Esophagus mucosa (tissue), 1 donor: Measurements from ENCODE around the gene RAB4A. TPM values are rescaled to one million over a fixed set of nuclear protein-coding genes. Genes with fewer than 3 reads are reported as not detected.

Experiments used
- ATAC-seq: fragments of 200-7000 bp; cut with Tn5 transposase; one replicate; pipeline ENCODE4 v1.9.1; 2020
- total RNA-seq: library from RNA; stranded (reverse); gene quantifications from one replicate; pipeline ENCODE4 v1.2.4, GENCODE V29; 2023
- donor health status: DM: yes; HTN: yes; CAD: no.

RAB4A gene
- total RNA-seq, 1 donor from 2014 or later: 58.5 TPM

- ATAC-seq: no peak
Observed at GRCh38 chr1:229244091-229244490, 26.8 kb upstream of the RAB4A start.

GRCh38 chr1:229247871-229248270 lies 23.0 kb upstream of the RAB4A start:
- no peak for ATAC-seq

GRCh38 chr1:229248821-229249817 lies 21.8 kb upstream of the RAB4A start:
- ATAC-seq: peak; percentile 22

GRCh38 chr1:229249854-229250644 lies 20.9 kb upstream of the RAB4A start:
- no peak for ATAC-seq

GRCh38 chr1:229251185-229251584 lies 19.7 kb upstream of the RAB4A start:
- no peak for ATAC-seq

GRCh38 chr1:229252228-229252984 lies 18.5 kb upstream of the RAB4A start:
- ATAC-seq: no peak

- ATAC-seq: peak; percentile 79
Observed at GRCh38 chr1:229253151-229253974, 17.5 kb upstream of the RAB4A start.

- no peak for ATAC-seq
Observed at GRCh38 chr1:229254910-229255541, 15.9 kb upstream of the RAB4A start.

GRCh38 chr1:229258031-229258756 lies 12.7 kb upstream of the RAB4A start:
- peak; percentile 70 for ATAC-seq

- no peak for ATAC-seq
Observed at GRCh38 chr1:229258757-229259060, 12.2 kb upstream of the RAB4A start.

GRCh38 chr1:229260297-229260696 lies 10.6 kb upstream of the RAB4A start:
- no peak for ATAC-seq

- no peak for ATAC-seq
Observed at GRCh38 chr1:229262239-229262638, 8.7 kb upstream of the RAB4A start.

- no peak for ATAC-seq
Observed at GRCh38 chr1:229263254-229263653, 7.7 kb upstream of the RAB4A start.

GRCh38 chr1:229264068-229264467 lies 6.8 kb upstream of the RAB4A start:
- peak; percentile 33 for ATAC-seq

- no peak for ATAC-seq
Observed at GRCh38 chr1:229264487-229264886, 6.4 kb upstream of the RAB4A start.

- ATAC-seq: no peak
Observed at GRCh38 chr1:229266274-229266673, 4.6 kb upstream of the RAB4A start.

- ATAC-seq: no peak
Observed at GRCh38 chr1:229266832-229267500, 3.9 kb upstream of the RAB4A start.

- ATAC-seq: peak; percentile 81
Observed at GRCh38 chr1:229268505-229268904, 2.4 kb upstream of the RAB4A start.

- no peak for ATAC-seq
Observed at GRCh38 chr1:229271448-229272159, 693 bp downstream of the RAB4A start.
